Lower lobe of right lung (tissue), 2 donors: ENCODE data around the gene MTX2. TPM values are rescaled to one million over a fixed set of nuclear protein-coding genes. Genes with fewer than 3 reads are reported as not detected.

Source experiments
- ATAC-seq, 2 donors: fragments of 200-7000 bp; cut with Tn5 transposase; one replicate each; pipeline ENCODE4 v1.9.1; 2020 to 2022; ENCODE audit warnings: mild to moderate bottlenecking in 2 of 2, moderate library complexity in 2 of 2
- DNase-seq: peaks from one replicate; pipeline ENCODE4 v3.0.0-alpha.2; 2020
- H3K27ac ChIP-seq: fragments of 200-600 bp; one replicate; pipeline ENCODE4 v1.8.0; 2022
- H3K27me3 ChIP-seq: fragments of 200-600 bp; one replicate; pipeline ENCODE4 v1.8.0; 2022; ENCODE audit warnings: low read depth
- H3K36me3 ChIP-seq: fragments of 200-600 bp; one replicate; pipeline ENCODE4 v1.8.0; 2022; ENCODE audit warnings: mild to moderate bottlenecking
- H3K4me1 ChIP-seq: fragments of 200-600 bp; one replicate; pipeline ENCODE4 v1.8.0; 2022
- H3K4me3 ChIP-seq: fragments of 200-600 bp; one replicate; pipeline ENCODE4 v1.8.0; 2022; ENCODE audit warnings: mild to moderate bottlenecking
- H3K9me3 ChIP-seq: fragments of 200-600 bp; one replicate; pipeline ENCODE4 v1.8.0; 2022
- CTCF ChIP-seq: fragments of 200-600 bp; IDR thresholded peaks from one replicate; pipeline ENCODE4 v1.8.0; 2022; ENCODE audit warnings: antibody characterized with exemption, mild to moderate bottlenecking
- intact Hi-C: fragments of 100-400 bp; cut with DNase I; formaldehyde crosslinking; loops from one replicate; pipeline ENCODE4 v1.11.0; 2022
- total RNA-seq: library from RNA; stranded (reverse); fragmentation: NEBNext Ultra II Directional; extraction: Animal tissue kit (Norgen Biotek cat#: 25700); gene quantifications from one replicate; pipeline ENCODE4 v1.2.1, GENCODE V29; 2021
- donor health status: DM: no; HTN: yes; CAD: no; lungs with severe emphysema.

Gene MTX2
- total RNA-seq, 1 donor from 2014 or later: 16.2 TPM

GRCh38 chr2:176334729-176335128 lies 65.5 kb downstream of the MTX2 start:
- intact Hi-C loops: no loop called here
- DNase-seq (no peak), ATAC-seq (no peak)
- Histone ChIP-seq H3K9me3 (no peaks in the 10 kb centered on the region), H3K36me3 (peaks cover 26% of the 10 kb centered on the region), H3K4me3 (no peak overlapping the region), H3K27me3 (no peaks in the 10 kb centered on the region), H3K27ac (no peak overlapping the region), H3K4me1 (no peaks in the 10 kb centered on the region)
- no peak for TF ChIP-seq CTCF

- H3K4me1 ChIP-seq: no peaks in the 10 kb centered on the region
- intact Hi-C loops: no loop called here
- no peak overlapping the region for H3K27ac ChIP-seq
- no peaks in the 10 kb centered on the region for H3K9me3 ChIP-seq
- TF ChIP-seq CTCF: no peak
- H3K4me3 ChIP-seq: no peak overlapping the region
- H3K27me3 ChIP-seq: no peaks in the 10 kb centered on the region
- peaks cover 22% of the 10 kb centered on the region for H3K36me3 ChIP-seq
- ATAC-seq: no peak
- no peak for DNase-seq
Observed at GRCh38 chr2:176338395-176338794, 69.2 kb downstream of the MTX2 start.

- H3K27me3 ChIP-seq: no peaks in the 10 kb centered on the region
- no peak overlapping the region for H3K27ac ChIP-seq
- no peak overlapping the region for H3K4me3 ChIP-seq
- no peak for DNase-seq
- H3K9me3 ChIP-seq: no peaks in the 10 kb centered on the region
- peaks cover 22% of the 10 kb centered on the region for H3K36me3 ChIP-seq
- TF ChIP-seq CTCF: no peak
- ATAC-seq: no peak
- no peaks in the 10 kb centered on the region for H3K4me1 ChIP-seq
- intact Hi-C loops: no loop called here
Observed at GRCh38 chr2:176339208-176339607, 70.0 kb downstream of the MTX2 start.

- ATAC-seq (no peak), DNase-seq (no peak)
- Histone ChIP-seq H3K9me3 (no peaks in the 10 kb centered on the region), H3K4me3 (no peak overlapping the region), H3K27me3 (no peaks in the 10 kb centered on the region), H3K27ac (no peak overlapping the region), H3K4me1 (no peaks in the 10 kb centered on the region), H3K36me3 (no peaks in the 10 kb centered on the region)
- intact Hi-C loops: no loop called here
- no peak for TF ChIP-seq CTCF
Observed at GRCh38 chr2:176356251-176356650, 87.0 kb downstream of the MTX2 start.

GRCh38 chr2:176364273-176364977 lies 95.2 kb downstream of the MTX2 start:
- ATAC-seq (no peak), DNase-seq (no peak)
- no peak overlapping the region for H3K27ac ChIP-seq
- H3K36me3 ChIP-seq: no peaks in the 10 kb centered on the region
- no peak overlapping the region for H3K4me3 ChIP-seq
- TF ChIP-seq CTCF: no peak
- no peaks in the 10 kb centered on the region for H3K27me3 ChIP-seq
- H3K4me1 ChIP-seq: no peaks in the 10 kb centered on the region
- intact Hi-C loops: no loop called here
- no peaks in the 10 kb centered on the region for H3K9me3 ChIP-seq
